Nasal cavity respiratory epithelium epithelial cell of viscerocranial mucosa (primary cell): ENCODE data around the gene RAB28. TPM values are rescaled to one million over a fixed set of nuclear protein-coding genes. Genes with fewer than 3 reads are reported as not detected.

ENCODE experiments used
- total RNA-seq: library from RNA; depleted of rRNA; stranded (reverse); fragments of >200 nt; gene quantifications from 2 replicates; pipeline ENCODE4 v1.2.3, GENCODE V29; 2014

RAB28 gene
- total RNA-seq: 14.3 and 21.5 TPM in 2 replicates

DNA sequence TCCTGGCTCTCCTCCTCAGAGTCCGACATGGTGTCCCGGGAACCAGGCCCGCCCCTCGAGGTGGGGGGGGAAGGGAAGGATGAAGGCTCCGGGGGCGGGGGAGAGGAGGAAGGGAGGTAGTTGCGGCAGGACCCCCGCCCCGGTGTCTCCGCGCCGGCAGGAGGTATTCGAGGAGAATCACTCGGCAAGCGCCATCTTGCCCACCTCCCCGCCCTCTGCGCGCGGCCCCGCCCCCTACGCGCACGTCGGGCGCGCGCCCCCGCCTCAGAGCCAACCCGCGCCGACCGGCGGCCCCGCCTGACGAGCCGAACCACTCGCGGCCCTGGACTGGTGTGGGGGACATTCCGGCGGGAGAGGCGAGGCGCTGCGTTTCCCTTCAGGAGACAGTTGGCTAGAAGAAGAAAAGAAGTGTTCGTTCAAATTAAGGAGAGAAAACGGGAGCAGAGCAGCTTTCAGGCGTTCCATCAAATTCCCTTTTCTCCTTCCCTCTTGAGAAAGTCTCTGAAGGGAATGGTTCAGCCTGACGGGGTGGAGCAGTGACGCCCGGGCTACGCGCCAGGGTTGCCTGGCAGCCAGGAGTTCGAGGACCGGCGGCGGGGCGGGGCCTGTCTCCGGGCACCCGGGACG lies at the start of gene RAB28:
TSS of gene RAB28 (minus strand) at position 219 of the 627 bp plus-strand sequence.

Other genes starting within 250 kb of the RAB28 start
- gene NKX3-2, start 60.2 kb upstream of the RAB28 start, total RNA-seq: under 0.01 TPM in 1 of 2 replicates, not detected in the other
- 24.9 and 57.5 TPM in 2 replicates for gene BOD1L1, start 143.4 kb upstream of the RAB28 start, total RNA-seq